Measurements from ENCODE around the gene RBM20.

The RBM20 gene

GRCh38 chr10:110710621-110711020, 66.5 kb downstream of the RBM20 start:
- TF ChIP-seq GATA3 (IDR thresholded peaks at IDR 0.05; ENCODE audit: low read depth, low read length) (no peak), GATA2 (IDR thresholded peaks at IDR 0.05; ENCODE audit: low read depth, low read length) (no peak)

GRCh38 chr10:110711382-110711781, 67.2 kb downstream of the RBM20 start:
- TF ChIP-seq GATA3 (IDR thresholded peaks at IDR 0.05; ENCODE audit: low read depth, low read length) (no peak), GATA2 (IDR thresholded peaks at IDR 0.05; ENCODE audit: low read depth, low read length) (no peak)

- TF ChIP-seq GATA2 (IDR thresholded peaks at IDR 0.05; ENCODE audit: low read depth, low read length) (no peak), GATA3 (IDR thresholded peaks at IDR 0.05; ENCODE audit: low read depth, low read length) (no peak)
These were observed 70.2 kb downstream of the RBM20 start for GRCh38 chr10:110714356-110714755.

- TF ChIP-seq GATA3 (IDR thresholded peaks at IDR 0.05; ENCODE audit: low read depth, low read length) (no peak), GATA2 (IDR thresholded peaks at IDR 0.05; ENCODE audit: low read depth, low read length) (no peak)
These were observed 73.8 kb downstream of the RBM20 start for GRCh38 chr10:110717781-110718589.

- TF ChIP-seq GATA3 (IDR thresholded peaks at IDR 0.05; ENCODE audit: low read depth, low read length): no peak
- TF ChIP-seq GATA2 (IDR thresholded peaks at IDR 0.05; ENCODE audit: low read depth, low read length): no peak
These were observed 77.4 kb downstream of the RBM20 start for GRCh38 chr10:110721406-110722038.

GRCh38 chr10:110723224-110723891, 79.2 kb downstream of the RBM20 start:
- TF ChIP-seq GATA3 (IDR thresholded peaks at IDR 0.05; ENCODE audit: low read depth, low read length) (no peak), GATA2 (IDR thresholded peaks at IDR 0.05; ENCODE audit: low read depth, low read length) (no peak)

- no peak for TF ChIP-seq GATA3 (IDR thresholded peaks at IDR 0.05; ENCODE audit: low read depth, low read length)
- TF ChIP-seq GATA2 (IDR thresholded peaks at IDR 0.05; ENCODE audit: low read depth, low read length): no peak
These were observed 80.2 kb downstream of the RBM20 start for GRCh38 chr10:110724116-110724921.

- no peak for TF ChIP-seq GATA2 (IDR thresholded peaks at IDR 0.05; ENCODE audit: low read depth, low read length)
These were observed 80.8 kb downstream of the RBM20 start for GRCh38 chr10:110724937-110725336.

- TF ChIP-seq GATA2 (IDR thresholded peaks at IDR 0.05; ENCODE audit: low read depth, low read length) (no peak), GATA3 (IDR thresholded peaks at IDR 0.05; ENCODE audit: low read depth, low read length) (no peak)
These were observed 81.9 kb downstream of the RBM20 start for GRCh38 chr10:110725801-110726630.

- TF ChIP-seq GATA3 (IDR thresholded peaks at IDR 0.05; ENCODE audit: low read depth, low read length) (no peak), GATA2 (IDR thresholded peaks at IDR 0.05; ENCODE audit: low read depth, low read length) (no peak)
These were observed 86.4 kb downstream of the RBM20 start for GRCh38 chr10:110730345-110731050.

GRCh38 chr10:110733218-110733952, 89.2 kb downstream of the RBM20 start:
- TF ChIP-seq GATA2 (IDR thresholded peaks at IDR 0.05; ENCODE audit: low read depth, low read length) (no peak), GATA3 (IDR thresholded peaks at IDR 0.05; ENCODE audit: low read depth, low read length) (no peak)

- TF ChIP-seq GATA2 (IDR thresholded peaks at IDR 0.05; ENCODE audit: low read depth, low read length) (no peak), GATA3 (IDR thresholded peaks at IDR 0.05; ENCODE audit: low read depth, low read length) (no peak)
These were observed 91.5 kb downstream of the RBM20 start for GRCh38 chr10:110735620-110736027.
